Measurements from ENCODE around the gene KNCN.

KNCN gene

DNA sequence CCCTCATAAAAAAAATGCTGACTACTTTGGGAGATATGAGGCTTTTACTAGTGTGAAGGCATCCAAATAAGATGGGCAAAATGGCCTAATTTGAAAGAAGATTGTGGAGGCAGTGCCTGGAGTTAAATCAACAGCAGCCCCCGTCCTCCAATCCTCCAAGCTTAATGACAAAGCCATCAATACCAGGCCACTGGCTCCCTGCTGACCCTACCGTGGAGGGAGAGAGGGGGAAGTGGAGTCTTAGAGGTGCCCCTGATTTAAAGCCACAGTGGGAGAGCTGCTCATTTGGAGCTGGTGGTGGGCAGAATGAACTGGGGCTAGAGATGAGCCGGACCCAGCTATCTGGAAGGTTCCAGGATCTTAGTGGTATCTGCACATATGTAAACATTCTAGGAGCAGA is 24.3 kb upstream of the KNCN start:
- Histone ChIP-seq H2AFZ (ENCODE audit: insufficient read depth, low read length, poor library complexity) (no peak overlapping the region), H3K14ac (ENCODE audit: low read length) (no peak overlapping the region), H2BK5ac (ENCODE audit: low read depth, low read length, poor library complexity) (no peak overlapping the region), H3K27ac (ENCODE audit: low read depth, low read length) (no peak overlapping the region), H3K18ac (ENCODE audit: low read length) (no peak overlapping the region), H3K9ac (ENCODE audit: low read length) (no peak overlapping the region), H4K12ac (ENCODE audit: low read depth, low read length) (no peak overlapping the region), H3K4me1 (ENCODE audit: control insufficient read depth in 1 of 2, insufficient read depth in 2 of 2, low read length in 2 of 2) (no peaks in the 10 kb centered on the region), H3K27me3 (ENCODE audit: insufficient read depth, low read length) (no peaks in the 10 kb centered on the region), H3K9me3 (ENCODE audit: insufficient read depth, low read depth, low read length) (no peaks in the 10 kb centered on the region), H4K8ac (ENCODE audit: low read depth, low read length) (no peak overlapping the region), H2BK120ac (ENCODE audit: insufficient read depth, low read length, poor library complexity) (no peak overlapping the region), H3K4me2 (ENCODE audit: low read length) (no peak overlapping the region), H3K4ac (ENCODE audit: low read depth, low read length) (no peak overlapping the region), H3K23ac (ENCODE audit: low read length) (no peak overlapping the region), H3K4me3 (ENCODE audit: low read depth, low read length) (no peak overlapping the region), H2AK5ac (ENCODE audit: low read length) (no peak overlapping the region), H3K36me3 (ENCODE audit: control insufficient read depth in 1 of 2, insufficient read depth in 2 of 2, low read length in 2 of 2) (peaks cover 16 to 30% of the 10 kb centered on the region in 2 experiments), H4K91ac (ENCODE audit: low read depth, low read length) (no peak overlapping the region), H3K79me2 (ENCODE audit: control insufficient read depth, insufficient read depth, low read length, poor library complexity) (no peaks in the 10 kb centered on the region), H3K79me1 (ENCODE audit: low read length) (no peaks in the 10 kb centered on the region), H2BK12ac (ENCODE audit: low read length) (no peak overlapping the region)
- WGBS (ENCODE audit: extremely low coverage, insufficient coverage, insufficient read length), result no CpG with 5 or more reads among the region's 3 CpGs
- no peak for DNase-seq

DNA sequence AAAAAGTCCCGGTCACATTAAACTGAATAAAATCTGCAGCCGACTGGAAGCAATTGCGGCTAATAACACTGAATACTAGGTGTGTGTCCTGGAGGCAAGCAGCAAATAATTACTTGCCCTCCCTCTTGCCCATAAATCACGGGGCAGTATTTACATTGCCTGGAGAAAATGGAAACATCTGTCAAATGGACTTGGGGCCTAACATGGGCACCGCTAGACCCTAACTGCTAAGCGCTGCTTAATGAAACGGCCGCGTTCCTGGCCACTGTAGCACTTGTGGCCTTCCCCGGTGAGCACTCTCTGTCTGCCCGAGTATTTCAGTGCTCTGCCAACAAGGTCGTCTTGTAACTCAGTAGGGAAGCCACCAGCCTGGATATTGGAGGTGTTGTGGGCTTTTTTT is 23.9 kb upstream of the KNCN start:
- Histone ChIP-seq H3K4me3 (ENCODE audit: low read depth, low read length) (no peak overlapping the region), H3K79me1 (ENCODE audit: low read length) (no peaks in the 10 kb centered on the region), H3K4me2 (ENCODE audit: low read length) (no peak overlapping the region), H3K27ac (ENCODE audit: low read depth, low read length) (no peak overlapping the region), H2BK120ac (ENCODE audit: insufficient read depth, low read length, poor library complexity) (no peak overlapping the region), H4K91ac (ENCODE audit: low read depth, low read length) (no peak overlapping the region), H2AFZ (ENCODE audit: insufficient read depth, low read length, poor library complexity) (no peak overlapping the region), H3K14ac (ENCODE audit: low read length) (no peak overlapping the region), H3K79me2 (ENCODE audit: control insufficient read depth, insufficient read depth, low read length, poor library complexity) (no peaks in the 10 kb centered on the region), H3K9ac (ENCODE audit: low read length) (no peak overlapping the region), H3K18ac (ENCODE audit: low read length) (no peak overlapping the region), H3K4ac (ENCODE audit: low read depth, low read length) (no peak overlapping the region), H3K9me3 (ENCODE audit: insufficient read depth, low read depth, low read length) (no peaks in the 10 kb centered on the region), H3K4me1 (ENCODE audit: control insufficient read depth in 1 of 2, insufficient read depth in 2 of 2, low read length in 2 of 2) (no peaks in the 10 kb centered on the region), H4K12ac (ENCODE audit: low read depth, low read length) (no peak overlapping the region), H2BK12ac (ENCODE audit: low read length) (no peak overlapping the region), H3K36me3 (ENCODE audit: control insufficient read depth in 1 of 2, insufficient read depth in 2 of 2, low read length in 2 of 2) (peaks cover 16 to 28% of the 10 kb centered on the region in 2 experiments), H2BK5ac (ENCODE audit: low read depth, low read length, poor library complexity) (no peak overlapping the region), H4K8ac (ENCODE audit: low read depth, low read length) (no peak overlapping the region), H2AK5ac (ENCODE audit: low read length) (no peak overlapping the region), H3K27me3 (ENCODE audit: insufficient read depth, low read length) (no peaks in the 10 kb centered on the region), H3K23ac (ENCODE audit: low read length) (no peak overlapping the region)
- WGBS (ENCODE audit: extremely low coverage, insufficient coverage, insufficient read length), result no CpG with 5 or more reads among the region's 12 CpGs
- no peak for DNase-seq

DNA sequence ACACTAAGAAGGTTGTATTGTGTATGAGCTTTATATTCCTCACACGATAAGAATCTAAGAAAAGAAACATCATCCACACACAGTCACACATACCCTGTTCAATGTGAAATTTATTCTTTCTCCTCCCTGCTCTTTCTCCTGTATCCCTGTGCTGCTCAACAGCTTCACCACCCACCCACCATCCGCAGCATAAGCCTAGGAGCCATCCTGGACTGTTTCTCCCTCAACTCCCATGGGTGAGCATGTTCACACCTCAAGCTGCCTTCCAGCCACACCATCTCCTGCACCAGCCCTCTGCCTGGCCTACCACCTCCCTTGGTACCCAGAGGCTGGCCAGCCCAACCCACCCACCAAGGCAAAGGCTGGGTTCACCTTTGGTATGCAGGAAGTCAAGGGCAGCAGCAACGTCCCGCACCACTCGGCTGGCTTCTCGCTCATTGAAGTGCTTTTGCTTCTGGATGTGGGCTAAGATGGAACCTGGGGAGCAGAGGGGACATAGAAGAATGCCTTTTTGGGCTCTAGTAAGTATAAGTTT is 20.3 kb upstream of the KNCN start:
- H3K4me1 ChIP-seq (ENCODE audit: control insufficient read depth in 1 of 2, insufficient read depth in 2 of 2, low read length in 2 of 2), result no peaks in the 10 kb centered on the region
- no peak overlapping the region for H3K27ac ChIP-seq (ENCODE audit: low read depth, low read length)
- no peaks in the 10 kb centered on the region for H3K79me1 ChIP-seq (ENCODE audit: low read length)
- peaks cover 16 to 22% of the 10 kb centered on the region in 2 experiments for H3K36me3 ChIP-seq (ENCODE audit: control insufficient read depth in 1 of 2, insufficient read depth in 2 of 2, low read length in 2 of 2)
- H2AK5ac ChIP-seq (ENCODE audit: low read length), result no peak overlapping the region
- H2BK12ac ChIP-seq (ENCODE audit: low read length), result no peak overlapping the region
- no peak overlapping the region for H3K4me2 ChIP-seq (ENCODE audit: low read length)
- no peak overlapping the region for H2BK120ac ChIP-seq (ENCODE audit: insufficient read depth, low read length, poor library complexity)
- H2BK5ac ChIP-seq (ENCODE audit: low read depth, low read length, poor library complexity), result no peak overlapping the region
- no peak overlapping the region for H3K23ac ChIP-seq (ENCODE audit: low read length)
- no peak overlapping the region for H4K8ac ChIP-seq (ENCODE audit: low read depth, low read length)
- no peaks in the 10 kb centered on the region for H3K9me3 ChIP-seq (ENCODE audit: insufficient read depth, low read depth, low read length)
- no peak overlapping the region for H2AFZ ChIP-seq (ENCODE audit: insufficient read depth, low read length, poor library complexity)
- no peak overlapping the region for H3K4ac ChIP-seq (ENCODE audit: low read depth, low read length)
- no CpG with 5 or more reads among the region's 6 CpGs for WGBS (ENCODE audit: extremely low coverage, insufficient coverage, insufficient read length)
- DNase-seq, result no peak
- H3K18ac ChIP-seq (ENCODE audit: low read length), result no peak overlapping the region
- H3K79me2 ChIP-seq (ENCODE audit: control insufficient read depth, insufficient read depth, low read length, poor library complexity), result no peaks in the 10 kb centered on the region
- H3K14ac ChIP-seq (ENCODE audit: low read length), result no peak overlapping the region
- H3K4me3 ChIP-seq (ENCODE audit: low read depth, low read length), result no peak overlapping the region
- no peaks in the 10 kb centered on the region for H3K27me3 ChIP-seq (ENCODE audit: insufficient read depth, low read length)
- no peak overlapping the region for H3K9ac ChIP-seq (ENCODE audit: low read length)
- no peak overlapping the region for H4K91ac ChIP-seq (ENCODE audit: low read depth, low read length)
- H4K12ac ChIP-seq (ENCODE audit: low read depth, low read length), result no peak overlapping the region

DNA sequence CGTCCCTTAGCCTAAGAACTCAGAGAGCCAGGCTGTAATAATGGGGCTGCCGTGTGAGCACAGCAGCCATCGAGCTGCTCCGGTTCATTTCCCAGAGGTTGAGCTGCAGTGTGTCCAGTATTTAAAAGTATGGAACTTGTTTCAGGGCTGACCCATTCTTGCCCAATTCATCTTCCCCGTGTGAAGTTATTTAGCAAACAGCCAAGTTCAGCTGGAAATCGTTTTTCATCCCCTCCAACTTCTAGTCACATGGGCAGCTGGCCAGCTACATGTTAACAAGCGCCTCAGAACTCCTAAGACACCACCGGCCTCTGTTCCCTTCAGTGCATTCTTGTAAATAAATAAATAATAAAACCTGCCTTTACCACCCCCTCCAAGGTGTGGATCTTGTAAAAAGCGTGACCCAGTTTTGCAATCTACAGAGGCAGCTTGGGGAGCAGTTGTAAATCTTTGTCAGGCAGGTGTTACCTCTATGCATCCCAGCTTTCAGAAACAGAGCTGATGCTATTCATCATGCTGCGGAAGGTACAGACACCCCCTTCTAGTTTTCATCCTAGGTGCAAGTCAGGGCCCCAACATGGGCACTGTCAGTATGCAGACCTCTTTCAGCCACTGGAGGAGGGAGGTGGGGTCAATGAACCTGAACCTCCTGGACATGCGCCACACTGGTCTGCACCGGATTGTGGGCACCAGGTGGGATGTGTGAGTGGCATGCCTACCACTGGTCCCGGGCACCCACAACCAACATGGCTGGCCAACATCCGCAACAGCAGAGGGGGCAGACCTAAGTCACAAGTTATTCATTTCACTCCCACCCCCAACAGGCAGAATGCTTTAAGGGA is 18.7 kb upstream of the KNCN start:
- no peaks in the 10 kb centered on the region for H3K79me2 ChIP-seq (ENCODE audit: control insufficient read depth, insufficient read depth, low read length, poor library complexity)
- no peak overlapping the region for H4K91ac ChIP-seq (ENCODE audit: low read depth, low read length)
- H3K4me1 ChIP-seq (ENCODE audit: control insufficient read depth in 1 of 2, insufficient read depth in 2 of 2, low read length in 2 of 2), result no peaks in the 10 kb centered on the region
- no peaks in the 10 kb centered on the region for H3K27me3 ChIP-seq (ENCODE audit: insufficient read depth, low read length)
- H3K9ac ChIP-seq (ENCODE audit: low read length), result no peak overlapping the region
- no peak overlapping the region for H2AFZ ChIP-seq (ENCODE audit: insufficient read depth, low read length, poor library complexity)
- no peak overlapping the region for H4K8ac ChIP-seq (ENCODE audit: low read depth, low read length)
- no peak overlapping the region for H2BK120ac ChIP-seq (ENCODE audit: insufficient read depth, low read length, poor library complexity)
- no peak overlapping the region for H4K12ac ChIP-seq (ENCODE audit: low read depth, low read length)
- no peak overlapping the region for H3K4me2 ChIP-seq (ENCODE audit: low read length)
- no peak overlapping the region for H3K18ac ChIP-seq (ENCODE audit: low read length)
- no CpG with 5 or more reads among the region's 14 CpGs for WGBS (ENCODE audit: extremely low coverage, insufficient coverage, insufficient read length)
- H2BK5ac ChIP-seq (ENCODE audit: low read depth, low read length, poor library complexity), result no peak overlapping the region
- no peak for DNase-seq
- H3K9me3 ChIP-seq (ENCODE audit: insufficient read depth, low read depth, low read length), result no peaks in the 10 kb centered on the region
- no peaks in the 10 kb centered on the region for H3K79me1 ChIP-seq (ENCODE audit: low read length)
- H3K4me3 ChIP-seq (ENCODE audit: low read depth, low read length), result no peak overlapping the region
- H3K14ac ChIP-seq (ENCODE audit: low read length), result no peak overlapping the region
- H3K4ac ChIP-seq (ENCODE audit: low read depth, low read length), result no peak overlapping the region
- peaks cover 16 to 18% of the 10 kb centered on the region in 2 experiments for H3K36me3 ChIP-seq (ENCODE audit: control insufficient read depth in 1 of 2, insufficient read depth in 2 of 2, low read length in 2 of 2)
- no peak overlapping the region for H3K27ac ChIP-seq (ENCODE audit: low read depth, low read length)
- H2BK12ac ChIP-seq (ENCODE audit: low read length), result no peak overlapping the region
- no peak overlapping the region for H3K23ac ChIP-seq (ENCODE audit: low read length)
- no peak overlapping the region for H2AK5ac ChIP-seq (ENCODE audit: low read length)
